Activated naive CD4-positive, alpha-beta T cell treated with Interleukin-2 at 50 U/mL for 16 hours (primary cell): ENCODE data around the gene GFER.

Experiments used
- DNase-seq: peaks from one replicate; pipeline ENCODE4 v3.0.0-alpha.2; 2020

The GFER gene

GRCh38 chr16:1991948-1992703 is 8.1 kb downstream of the GFER start:
- peak; percentile 96 for DNase-seq

GRCh38 chr16:1992704-1993317 is 8.8 kb downstream of the GFER start:
- no peak for DNase-seq

- no peak for DNase-seq
Observed at GRCh38 chr16:1993731-1994131, 9.7 kb downstream of the GFER start.

GRCh38 chr16:1997494-1998359 is 13.7 kb downstream of the GFER start:
- DNase-seq: no peak

- no peak for DNase-seq
Observed at GRCh38 chr16:1998360-1998835, 14.4 kb downstream of the GFER start.

- no peak for DNase-seq
Observed at GRCh38 chr16:1998852-1999801, 15.1 kb downstream of the GFER start.

- DNase-seq: no peak
Observed at GRCh38 chr16:1999866-2000514, 16.0 kb downstream of the GFER start.

- DNase-seq: no peak
Observed at GRCh38 chr16:2001035-2001434, 17.0 kb downstream of the GFER start.

- no peak for DNase-seq
Observed at GRCh38 chr16:2001456-2002355, 17.7 kb downstream of the GFER start.

GRCh38 chr16:2002406-2003230 is 18.6 kb downstream of the GFER start:
- DNase-seq: no peak

- DNase-seq: no peak
Observed at GRCh38 chr16:2003231-2003826, 19.3 kb downstream of the GFER start.

- DNase-seq: peak; percentile 89
Observed at GRCh38 chr16:2003827-2004641, 20.0 kb downstream of the GFER start.

GRCh38 chr16:2004795-2005517 is 21.0 kb downstream of the GFER start:
- no peak for DNase-seq

GRCh38 chr16:2005646-2006045 is 21.7 kb downstream of the GFER start:
- DNase-seq: no peak

GRCh38 chr16:2006317-2006716 is 22.3 kb downstream of the GFER start:
- no peak for DNase-seq

GRCh38 chr16:2007081-2007836 is 23.3 kb downstream of the GFER start:
- no peak for DNase-seq

GRCh38 chr16:2008009-2008526 is 24.1 kb downstream of the GFER start:
- no peak for DNase-seq
